Posterior vena cava (tissue), 2 donors: ENCODE data around the gene RNF41. TPM values are rescaled to one million over a fixed set of nuclear protein-coding genes. Genes with fewer than 3 reads are reported as not detected.

Experiments used
- DNase-seq: peaks from one replicate; pipeline ENCODE4 v3.0.0-alpha.2; 2020; ENCODE audit warnings: low spot score
- intact Hi-C, 2 donors: fragments of 100-400 bp; cut with DNase I; formaldehyde crosslinking; loops; one replicate each; pipeline versions ENCODE4 v1.14.1 to v1.14.2; 2022 to 2023
- total RNA-seq, 2 donors: library from RNA; stranded (reverse); fragmentation: NEBNext Ultra II Directional; extraction: Animal tissue kit (Norgen Biotek cat#: 25700); gene quantifications; one replicate each; pipeline ENCODE4 v1.2.1, GENCODE V29; 2021
- donor health status: DM: yes; HTN: yes; CAD: no.
- donor health status: DM: yes; HTN: yes; CAD: no.

Gene RNF41
- total RNA-seq, 2 donors from 2014 or later, result 40.1 to 44.2 TPM

- intact Hi-C loops, result loop anchor here (2.0 to 5.0 kb wide), 3 partner anchors 33 to 72 kb away; partner anchors contain the start of gene ZC3H10 (in 1 of the 2)
- peak; percentile 94 for DNase-seq
These were observed 31.6 kb downstream of the RNF41 start for GRCh38 chr12:56189918-56190694.

DNA sequence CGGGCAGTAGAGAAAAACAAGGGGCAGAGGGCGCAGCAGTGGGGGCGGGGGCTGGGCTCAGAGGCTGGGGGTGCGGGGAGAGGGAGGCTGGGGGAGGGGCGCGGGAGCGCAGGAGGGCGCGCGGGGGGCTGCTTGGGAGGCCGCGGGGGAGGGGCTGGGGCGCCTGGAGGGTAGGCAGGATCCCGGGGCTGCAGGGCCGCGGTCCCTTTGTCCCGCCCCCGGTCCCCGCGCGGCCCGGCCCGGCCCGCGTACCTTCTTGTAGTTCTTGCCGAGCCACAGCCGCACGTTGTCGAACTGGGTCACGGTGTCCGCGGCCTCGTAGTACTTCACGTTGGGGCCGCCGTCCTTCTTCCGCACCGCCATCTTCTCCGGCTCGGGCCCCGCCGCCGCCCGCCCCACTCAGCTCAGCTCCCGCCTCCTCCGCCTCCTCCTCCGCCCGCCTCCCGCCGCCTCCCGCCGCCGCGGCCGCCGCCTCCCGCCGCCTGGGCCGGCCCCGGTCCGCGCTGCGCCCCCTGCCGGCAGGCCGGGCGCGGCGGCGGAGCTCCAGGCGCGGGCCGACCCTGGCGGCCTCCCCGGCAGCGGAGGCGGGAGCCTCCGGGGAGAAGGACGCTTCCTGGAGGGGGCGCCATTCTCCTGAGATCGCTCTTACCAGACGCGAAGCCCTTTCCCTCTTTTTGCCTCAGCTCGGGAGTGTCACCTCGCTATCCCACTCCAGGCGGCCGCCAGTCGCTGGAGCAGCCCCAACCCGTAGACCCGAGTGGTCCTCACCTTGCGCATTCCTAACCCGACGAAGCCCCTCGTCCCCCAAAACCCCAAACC, 32.4 kb downstream of the RNF41 start, which contains the start of gene SMARCC2:
TSS of gene SMARCC2 (minus strand) at position 385 of the 819 bp plus-strand sequence. CDS start at position 363, 22 bp downstream.
- peak; percentile 97 for DNase-seq
- intact Hi-C loops, result no loop called here

DNA sequence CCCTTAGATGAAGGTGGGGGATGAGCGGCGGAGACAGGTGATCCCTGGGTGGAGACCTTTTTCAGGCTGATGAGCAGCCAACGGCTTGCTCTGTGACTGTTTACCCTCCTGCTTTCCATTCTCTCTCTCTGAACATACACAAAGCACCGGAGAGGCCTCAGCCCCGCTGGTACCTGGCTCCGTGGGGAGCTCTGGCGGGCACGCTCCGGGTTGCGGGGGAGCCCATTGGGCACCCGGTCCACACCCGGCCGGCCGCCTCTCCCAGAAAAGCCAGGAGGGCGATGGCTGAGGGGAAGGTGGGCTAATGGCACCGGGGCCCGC, 33.0 kb downstream of the RNF41 start:
- intact Hi-C loops, result no loop called here
- no peak for DNase-seq

GRCh38 chr12:56188131-56188777, 33.5 kb downstream of the RNF41 start:
- intact Hi-C loops, result no loop called here
- DNase-seq, result peak; percentile 19

DNA sequence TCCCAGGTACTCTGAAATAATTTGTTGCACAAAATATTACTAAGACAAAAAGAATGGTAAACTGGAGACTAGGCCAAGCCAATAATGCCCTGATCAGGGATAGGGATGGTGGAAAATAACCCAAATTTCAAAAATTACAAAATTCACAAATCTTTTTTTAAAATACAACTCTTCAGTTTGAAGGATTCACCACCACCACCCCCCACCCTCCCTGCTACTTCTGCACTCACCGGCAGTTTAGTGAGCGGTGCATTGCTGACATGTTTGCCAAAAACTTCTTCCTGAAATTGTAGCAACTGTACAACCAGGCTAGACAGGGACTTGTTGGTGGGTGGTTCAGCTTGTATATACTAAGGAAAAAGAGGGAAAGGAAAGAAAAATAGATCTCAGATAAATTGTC, 34.8 kb downstream of the RNF41 start:
- intact Hi-C loops, result no loop called here
- DNase-seq, result peak; percentile 19

- peak; percentile 13 for DNase-seq
- intact Hi-C loops, result no loop called here
These were observed 43.4 kb downstream of the RNF41 start for GRCh38 chr12:56178347-56178746.

GRCh38 chr12:56172839-56173238, 48.9 kb downstream of the RNF41 start:
- intact Hi-C loops, result no loop called here
- DNase-seq, result no peak

- intact Hi-C loops, result no loop called here
- DNase-seq, result no peak
These were observed 52.4 kb downstream of the RNF41 start for GRCh38 chr12:56169229-56169759.

GRCh38 chr12:56165369-56165768, 56.4 kb downstream of the RNF41 start:
- no peak for DNase-seq
- intact Hi-C loops, result no loop called here

GRCh38 chr12:56164345-56164729, 57.4 kb downstream of the RNF41 start:
- no peak for DNase-seq
- intact Hi-C loops, result no loop called here

DNA sequence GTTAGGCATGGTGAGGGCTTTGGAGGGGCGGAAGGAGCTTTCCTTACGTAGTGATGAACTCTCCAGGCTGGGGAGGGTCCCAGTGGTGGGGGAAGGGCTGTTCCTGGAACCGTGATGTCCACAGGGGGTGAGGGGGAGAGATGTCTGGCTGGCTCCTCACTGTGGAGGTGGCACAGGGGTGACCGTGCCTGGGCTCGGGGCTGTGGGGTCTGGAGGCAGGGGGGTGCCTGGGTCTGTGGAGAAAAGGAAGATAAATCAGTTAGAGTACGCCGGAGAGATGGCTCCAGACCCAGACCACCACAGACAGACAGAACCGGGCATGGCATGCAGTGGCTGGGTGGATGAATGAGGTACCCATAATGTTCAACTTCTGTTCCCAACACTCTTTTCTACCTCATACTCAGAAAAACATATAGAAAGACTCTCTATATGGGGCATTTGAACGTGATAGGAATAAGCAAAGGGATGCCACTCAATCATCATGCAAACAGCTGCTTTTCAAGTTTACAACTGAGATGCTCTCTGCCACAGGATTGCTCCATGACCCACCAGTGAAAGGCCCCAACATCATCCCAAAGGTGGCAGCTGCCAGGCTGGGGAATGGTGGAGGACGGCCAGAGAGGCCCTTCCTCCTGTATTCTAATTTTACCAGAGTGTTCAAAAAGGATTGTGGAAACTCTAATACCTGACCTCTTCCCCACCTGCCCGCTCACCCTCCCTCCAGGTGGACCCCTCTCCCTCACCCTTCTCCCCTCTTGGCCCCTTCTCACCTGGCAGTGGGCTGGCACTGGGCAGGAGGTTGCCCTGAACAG, 58.0 kb downstream of the RNF41 start:
- intact Hi-C loops, result no loop called here
- no peak for DNase-seq

DNA sequence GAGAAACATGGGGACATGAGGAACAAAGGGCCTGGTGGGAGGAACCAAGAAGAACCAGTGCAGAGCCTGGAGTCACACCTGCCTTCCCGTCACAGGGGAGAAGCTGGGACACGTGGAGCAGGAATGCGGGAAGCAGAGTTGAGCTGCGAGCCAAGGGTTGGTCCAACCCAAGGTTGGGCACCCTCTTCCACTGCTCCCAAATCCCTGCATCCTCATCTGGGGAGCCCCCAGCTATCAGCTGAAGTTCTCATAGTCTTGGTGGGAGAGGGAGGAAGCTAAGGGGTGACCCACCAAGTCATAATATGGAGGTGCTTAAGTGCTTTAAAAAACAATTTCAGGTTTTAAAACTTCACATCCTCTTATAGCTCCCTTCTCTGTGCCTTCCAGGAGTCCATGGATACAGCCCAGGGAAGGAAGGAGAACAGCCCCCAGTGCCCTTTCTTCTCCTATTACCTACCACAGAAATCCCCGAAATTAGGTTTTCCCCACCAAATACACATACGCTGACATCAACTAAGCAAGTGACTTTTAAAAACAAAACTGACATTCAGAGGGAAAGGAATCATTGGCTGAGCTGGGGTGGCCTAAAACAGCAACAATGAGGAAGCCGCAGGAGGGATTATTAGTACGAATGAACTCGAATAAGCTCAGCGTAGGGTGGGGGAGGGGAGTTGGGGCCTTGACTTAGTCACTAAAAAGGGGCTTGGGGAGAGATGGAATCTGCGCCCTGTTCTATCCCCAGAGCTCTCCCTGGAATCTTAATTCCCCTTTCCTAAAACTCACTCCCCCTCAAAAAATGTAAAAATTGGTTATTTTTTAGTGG, 59.0 kb downstream of the RNF41 start:
- intact Hi-C loops, result loop anchor here in 1 of 2 donors (1.0 kb wide), 1 partner anchor 17 kb away; no protein-coding TSS in a partner anchor
- DNase-seq, result no peak

- no peak for DNase-seq
- intact Hi-C loops, result loop anchor here in 1 of 2 donors (1.0 kb wide), 1 partner anchor 17 kb away; no protein-coding TSS in a partner anchor
These were observed 59.9 kb downstream of the RNF41 start for GRCh38 chr12:56161690-56162351.

DNA sequence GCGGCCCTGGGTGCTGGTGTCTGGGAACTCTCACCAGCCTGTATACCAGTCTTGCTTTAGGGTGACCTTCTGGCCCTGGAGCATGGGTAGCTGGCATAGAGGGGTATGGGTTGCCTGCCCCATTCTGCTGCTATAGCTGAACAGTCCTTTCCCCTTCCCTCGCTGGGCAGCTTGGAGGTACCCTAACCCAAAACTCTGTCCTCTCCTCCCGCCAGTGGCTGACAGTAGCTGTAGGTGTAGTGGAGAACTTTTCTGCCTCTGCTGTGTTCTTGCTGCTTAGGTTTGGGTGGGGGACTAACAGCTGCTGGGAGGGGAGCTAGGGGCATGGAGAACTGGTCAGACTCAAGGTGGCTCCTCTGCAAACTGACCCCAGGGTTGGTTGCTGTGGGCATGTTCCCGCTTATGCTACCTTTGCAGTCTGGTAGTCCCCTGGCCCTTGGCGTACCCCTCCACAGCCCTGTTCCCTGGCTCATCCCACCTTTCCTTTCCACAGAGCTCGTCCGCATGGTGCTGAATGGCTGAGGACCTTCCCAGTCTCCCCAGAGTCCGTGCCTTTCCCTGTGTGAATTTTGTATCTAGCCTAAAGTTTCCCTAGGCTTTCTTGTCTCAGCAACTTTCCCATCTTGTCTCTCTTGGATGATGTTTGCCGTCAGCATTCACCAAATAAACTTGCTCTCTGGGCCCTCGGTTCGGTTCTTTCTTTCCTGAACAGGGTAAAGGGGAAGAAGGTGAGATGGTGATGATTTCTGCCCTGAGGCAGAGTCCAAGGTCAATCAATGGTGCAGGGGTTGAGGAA, 60.6 kb downstream of the RNF41 start:
- intact Hi-C loops, result no loop called here
- no peak for DNase-seq

- intact Hi-C loops, result no loop called here
- no peak for DNase-seq
These were observed 61.4 kb downstream of the RNF41 start for GRCh38 chr12:56160193-56160763.

DNA sequence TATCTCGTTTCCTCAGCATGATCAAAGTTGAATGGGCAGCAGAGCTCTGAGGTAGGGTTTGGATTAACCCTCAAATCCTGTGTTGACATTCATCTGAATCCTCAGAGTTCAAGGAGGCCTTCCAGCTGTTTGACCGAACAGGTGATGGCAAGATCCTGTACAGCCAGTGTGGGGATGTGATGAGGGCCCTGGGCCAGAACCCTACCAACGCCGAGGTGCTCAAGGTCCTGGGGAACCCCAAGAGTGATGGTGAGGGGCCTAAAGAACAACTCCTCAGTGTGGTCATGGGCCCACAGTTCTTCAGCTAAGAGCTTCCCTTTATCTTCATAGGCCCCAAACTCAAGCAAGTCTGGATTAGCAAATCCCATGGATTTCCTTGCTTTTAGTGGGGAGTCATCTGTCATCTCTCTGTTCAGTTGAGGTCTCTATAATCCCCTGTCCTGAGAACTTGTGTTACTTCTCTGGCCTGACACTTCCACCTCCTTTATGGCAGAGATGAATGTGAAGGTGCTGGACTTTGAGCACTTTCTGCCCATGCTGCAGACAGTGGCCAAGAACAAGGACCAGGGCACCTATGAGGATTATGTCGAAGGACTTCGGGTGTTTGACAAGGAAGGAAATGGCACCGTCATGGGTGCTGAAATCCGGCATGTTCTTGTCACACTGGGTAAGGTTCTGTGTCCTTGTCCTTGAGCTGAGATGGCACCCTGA, 62.1 kb downstream of the RNF41 start:
- intact Hi-C loops, result loop anchor here in 1 of 2 donors (2.0 kb wide), 1 partner anchor 35 kb away; no protein-coding TSS in a partner anchor
- DNase-seq, result no peak
